RWPE1 (cell line): ENCODE data around the gene DNAAF5.

ENCODE experiments used
- CTCF ChIA-PET: fragments of 350-600 bp; sonication (Branson Sonifier 250); formaldehyde crosslinking; extraction: SDS; loops from one replicate; lab custom pipeline; 2021; lab: Yijun Ruan, JAX
- POLR2A ChIA-PET: fragments of 400-600 bp; formaldehyde crosslinking; extraction: SDS; loops from one replicate; lab custom pipeline; 2020; ENCODE audit warnings: antibody characterized with exemption; ENCODE audit not compliant: low non-redundant PET; lab: Yijun Ruan, JAX
- DNase-seq: peaks from one replicate; pipeline ENCODE4 v3.0.0; 2012; ENCODE audit warnings: low spot score
- H3K27ac ChIP-seq: fragments of 450-650 bp; 2 replicates; pipeline ENCODE4 v1.5.1; 2017
- CTCF ChIP-seq: fragments of 450-650 bp; conservative IDR thresholded peaks from 2 replicates; pipeline ENCODE4 v1.5.1; 2017; ENCODE audit warnings: low read depth, mild to moderate bottlenecking

DNAAF5 gene

GRCh38 chr7:744854-745430, 18.4 kb downstream of the DNAAF5 start:
- TF ChIP-seq CTCF = no peak
- H3K27ac ChIP-seq = no peak overlapping the region
- DNase-seq = no peak
- POLR2A ChIA-PET = no interaction called here
- CTCF ChIA-PET = no interaction called here

- no peak for TF ChIP-seq CTCF
- CTCF ChIA-PET = no interaction called here
- no peak overlapping the region for H3K27ac ChIP-seq
- POLR2A ChIA-PET = no interaction called here
- DNase-seq = no peak
These were observed 19.1 kb downstream of the DNAAF5 start for GRCh38 chr7:745431-746154.

GRCh38 chr7:746155-747061, 19.9 kb downstream of the DNAAF5 start:
- TF ChIP-seq CTCF = no peak
- ChIA-PET CTCF (no interaction called here), POLR2A (no interaction called here)
- DNase-seq = no peak
- H3K27ac ChIP-seq = no peak overlapping the region

GRCh38 chr7:747186-747585, 20.7 kb downstream of the DNAAF5 start:
- no peak for DNase-seq
- TF ChIP-seq CTCF = no peak
- POLR2A ChIA-PET = no interaction called here
- CTCF ChIA-PET = no interaction called here
- H3K27ac ChIP-seq = no peak overlapping the region

GRCh38 chr7:748446-748845, 21.9 kb downstream of the DNAAF5 start:
- ChIA-PET POLR2A (no interaction called here), CTCF (no interaction called here)
- TF ChIP-seq CTCF = no peak
- no peak for DNase-seq
- no peak overlapping the region for H3K27ac ChIP-seq

GRCh38 chr7:749140-749551, 22.6 kb downstream of the DNAAF5 start:
- TF ChIP-seq CTCF = no peak
- DNase-seq = no peak
- POLR2A ChIA-PET = no interaction called here
- CTCF ChIA-PET = no interaction called here
- peak overlapping the region; percentile 0; the same call in 1 of the 2 replicates for H3K27ac ChIP-seq
